Vagina (tissue), 2 donors: ENCODE data around the gene CHMP1A. TPM values are rescaled to one million over a fixed set of nuclear protein-coding genes. Genes with fewer than 3 reads are reported as not detected.

Experiments used
- DNase-seq, 2 donors: peaks; one replicate each; pipeline ENCODE4 v3.0.0-alpha.2; 2017; ENCODE audit errors: extremely low spot score in 2 of 2
- H3K27ac ChIP-seq: fragments of 200-600 bp; sonication (generic); one replicate; pipeline ENCODE4 v1.5.1; 2019
- H3K27me3 ChIP-seq: fragments of 200-600 bp; sonication (generic); one replicate; pipeline ENCODE4 v1.5.1; 2019
- H3K36me3 ChIP-seq, 2 donors: fragments of 200-600 bp; sonication (generic); one replicate each; pipeline ENCODE4 v1.5.1; 2017 to 2019
- H3K4me1 ChIP-seq: fragments of 200-600 bp; sonication (generic); one replicate; pipeline ENCODE4 v1.5.1; 2019
- H3K4me3 ChIP-seq, 2 donors: fragments of 200-600 bp; sonication (generic); 1 replicate in 1 of 2; 2 replicates in 1 of 2; pipeline ENCODE4 v1.5.1; 2016 to 2019
- H3K9me3 ChIP-seq: fragments of 200-600 bp; sonication (generic); one replicate; pipeline ENCODE4 v1.5.1; 2019
- CTCF ChIP-seq, 3 experiments: fragments of 450-650 bp in 2 of 3; fragments of 200-600 bp in 1 of 3; sonication (generic) in 1 of 3; IDR thresholded peaks; one replicate each; pipeline ENCODE4 v1.5.1; 2017 to 2019; ENCODE audit warnings: antibody characterized with exemption in 3 of 3, mild to moderate bottlenecking in 2 of 3, moderate library complexity in 2 of 3
- POLR2A ChIP-seq, 2 donors: fragments of 450-650 bp; IDR thresholded peaks; one replicate each; pipeline ENCODE4 v1.6.1; 2017; ENCODE audit warnings: antibody characterized with exemption in 2 of 2, mild to moderate bottlenecking in 2 of 2, moderate library complexity in 2 of 2
- POLR2AphosphoS5 ChIP-seq, 2 donors: sonication (generic); formaldehyde crosslinking; IDR thresholded peaks; one replicate each; pipeline ENCODE4 v1.9.0; 2017; ENCODE audit warnings: antibody characterized with exemption in 2 of 2, mild to moderate bottlenecking in 2 of 2, low read depth in 1 of 2; ENCODE audit not compliant: insufficient read depth in 1 of 2
- intact Hi-C: fragments of 100-400 bp; cut with DNase I; formaldehyde crosslinking; loops from one replicate; pipeline ENCODE4 v1.15.1; 2023
- total RNA-seq: library from RNA; depleted of rRNA; stranded (reverse); fragments of >200 nt; gene quantifications from one replicate; pipeline ENCODE4 v1.2.3, GENCODE V29; 2016

CHMP1A gene
- total RNA-seq, 1 donor from 2014 or later = 117 TPM

DNA sequence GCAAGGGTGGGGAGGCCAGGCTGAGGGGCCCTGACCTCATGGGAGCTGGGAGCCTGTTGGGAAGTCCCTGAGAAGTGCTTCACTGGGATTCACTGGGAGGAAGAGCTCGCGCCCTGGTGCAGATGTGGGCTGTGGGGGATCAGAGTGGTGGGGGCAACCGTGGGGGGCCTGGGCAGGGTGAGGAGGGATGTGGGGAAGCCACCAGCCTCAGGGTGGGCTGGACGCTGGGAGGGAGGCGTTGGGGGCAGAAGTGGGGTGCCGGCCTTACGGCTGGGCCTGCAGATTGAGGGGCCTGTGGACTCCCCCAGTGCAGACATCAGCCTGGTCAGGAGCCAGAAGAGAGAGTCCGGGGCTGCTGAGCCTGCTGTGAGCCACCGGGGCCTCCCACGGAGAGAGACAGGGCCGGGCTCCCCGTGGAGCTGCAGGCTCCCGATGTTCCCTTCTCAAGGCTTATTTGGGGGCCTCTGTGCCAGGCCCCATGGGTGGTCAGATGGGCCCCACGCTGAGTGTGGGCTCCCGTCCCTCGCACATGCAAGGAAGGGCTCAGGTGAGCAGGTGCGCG, 36.3 kb downstream of the CHMP1A start:
- Histone ChIP-seq H3K4me1 (no peaks in the 10 kb centered on the region), H3K27ac (no peak overlapping the region), H3K36me3 (no peaks in the 10 kb centered on the region), H3K27me3 (no peaks in the 10 kb centered on the region), H3K9me3 (no peaks in the 10 kb centered on the region), H3K4me3 (no peak overlapping the region)
- TF ChIP-seq POLR2A (IDR thresholded peaks at IDR 0.05) (no peak), CTCF (IDR thresholded peaks at IDR 0.05) (no peak), POLR2AphosphoS5 (IDR thresholded peaks at IDR 0.05; ENCODE audit: insufficient read depth in 1 of 2, low read depth in 1 of 2) (no peak)
- intact Hi-C loops = no loop called here
- no peak for DNase-seq

DNA sequence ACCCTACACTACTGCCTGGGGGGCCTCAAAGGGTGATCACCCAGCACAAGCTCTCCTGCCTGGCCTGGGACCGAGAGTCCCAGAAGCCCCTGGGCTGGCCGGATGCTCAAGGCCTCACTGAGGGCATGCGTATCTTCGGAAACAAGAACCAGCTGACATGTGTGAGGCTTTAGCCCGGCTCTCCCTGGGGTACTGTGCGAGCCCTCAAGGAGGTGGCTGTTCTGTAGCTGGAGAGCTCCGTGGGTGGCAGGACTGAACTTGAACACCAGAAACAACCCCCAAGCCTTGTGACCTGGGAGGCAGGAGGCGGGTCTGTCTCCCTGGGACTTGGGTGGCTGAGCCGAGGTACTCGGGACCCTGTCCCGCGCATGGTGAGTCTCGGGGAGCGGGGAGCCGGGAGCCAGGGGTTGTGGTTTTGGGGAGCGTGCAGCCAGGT, 37.1 kb downstream of the CHMP1A start:
- Histone ChIP-seq H3K36me3 (no peaks in the 10 kb centered on the region), H3K9me3 (no peaks in the 10 kb centered on the region), H3K27ac (no peak overlapping the region), H3K4me3 (no peak overlapping the region), H3K4me1 (no peaks in the 10 kb centered on the region), H3K27me3 (no peaks in the 10 kb centered on the region)
- TF ChIP-seq CTCF (IDR thresholded peaks at IDR 0.05) (no peak), POLR2AphosphoS5 (IDR thresholded peaks at IDR 0.05; ENCODE audit: insufficient read depth in 1 of 2, low read depth in 1 of 2) (no peak), POLR2A (IDR thresholded peaks at IDR 0.05) (no peak)
- DNase-seq = no peak
- intact Hi-C loops = no loop called here

GRCh38 chr16:89619840-89620239, 37.7 kb downstream of the CHMP1A start:
- no peaks in the 10 kb centered on the region for H3K4me1 ChIP-seq
- no peak overlapping the region for H3K27ac ChIP-seq
- no peak for DNase-seq
- no peaks in the 10 kb centered on the region for H3K9me3 ChIP-seq
- TF ChIP-seq POLR2AphosphoS5 (IDR thresholded peaks at IDR 0.05; ENCODE audit: insufficient read depth in 1 of 2, low read depth in 1 of 2) (no peak), POLR2A (IDR thresholded peaks at IDR 0.05) (no peak), CTCF (IDR thresholded peaks at IDR 0.05) (no peak)
- H3K36me3 ChIP-seq = no peaks in the 10 kb centered on the region
- H3K27me3 ChIP-seq = no peaks in the 10 kb centered on the region
- intact Hi-C loops = no loop called here
- H3K4me3 ChIP-seq = no peak overlapping the region

DNA sequence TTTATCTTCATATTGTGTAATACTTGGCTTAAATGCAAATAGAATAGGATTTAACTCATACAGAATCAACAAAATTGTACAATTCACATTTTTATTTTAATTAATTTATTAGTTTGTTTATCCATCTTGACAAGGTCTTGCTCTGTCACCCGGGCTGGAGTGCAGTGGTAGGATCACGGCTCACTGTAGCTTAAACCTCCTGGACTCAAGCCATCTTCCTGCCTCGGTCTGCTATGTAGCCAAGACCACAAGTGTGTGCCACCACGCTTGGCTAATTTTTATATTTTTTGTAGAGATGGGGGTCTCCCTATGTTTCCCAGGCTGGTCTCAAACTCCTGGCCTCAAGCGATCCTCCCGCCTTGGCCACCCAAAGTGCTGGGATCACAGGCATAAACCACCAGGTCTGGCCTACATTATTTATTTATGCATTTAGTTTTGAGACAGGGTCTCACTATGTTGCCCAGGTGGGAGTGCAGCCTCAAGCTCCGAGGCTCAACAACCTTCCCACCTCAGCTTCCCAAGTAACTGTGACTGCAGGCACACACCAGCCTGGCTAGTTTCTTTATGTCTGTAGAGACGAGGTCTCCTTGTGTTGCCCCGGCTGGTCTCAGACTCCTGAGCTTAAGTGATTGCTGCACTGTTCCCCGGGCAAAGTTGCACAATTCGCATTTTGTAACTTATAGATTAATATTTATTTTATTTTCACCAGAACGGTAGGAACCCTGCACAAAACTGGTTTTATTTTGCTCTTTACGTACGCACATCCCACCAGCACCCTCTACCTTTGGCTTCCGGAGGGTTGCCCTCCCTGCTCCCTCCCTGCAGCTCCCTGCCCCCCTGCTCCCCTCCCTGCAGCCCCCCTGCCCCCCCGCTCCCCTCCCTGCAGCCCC, 39.2 kb downstream of the CHMP1A start:
- no peak for TF ChIP-seq POLR2A (IDR thresholded peaks at IDR 0.05)
- TF ChIP-seq CTCF (IDR thresholded peaks at IDR 0.05) = no peak
- no peak for TF ChIP-seq POLR2AphosphoS5 (IDR thresholded peaks at IDR 0.05; ENCODE audit: insufficient read depth in 1 of 2, low read depth in 1 of 2)
- H3K27me3 ChIP-seq = no peaks in the 10 kb centered on the region

GRCh38 chr16:89617036-89617435, 40.5 kb downstream of the CHMP1A start:
- Histone ChIP-seq H3K4me3 (no peak overlapping the region), H3K36me3 (no peaks in the 10 kb centered on the region), H3K4me1 (no peaks in the 10 kb centered on the region), H3K27me3 (no peaks in the 10 kb centered on the region), H3K27ac (no peak overlapping the region), H3K9me3 (no peaks in the 10 kb centered on the region)
- no peak for TF ChIP-seq CTCF (IDR thresholded peaks at IDR 0.05)
- no peak for TF ChIP-seq POLR2A (IDR thresholded peaks at IDR 0.05)
- no peak for TF ChIP-seq POLR2AphosphoS5 (IDR thresholded peaks at IDR 0.05; ENCODE audit: insufficient read depth in 1 of 2, low read depth in 1 of 2)
- intact Hi-C loops = no loop called here
- DNase-seq = no peak

More for the DNA sequence above, 39.2 kb downstream of the CHMP1A start:
- DNase-seq = no peak
- H3K36me3 ChIP-seq = no peaks in the 10 kb centered on the region
- H3K4me3 ChIP-seq = no peak overlapping the region
- H3K9me3 ChIP-seq = no peaks in the 10 kb centered on the region
- H3K4me1 ChIP-seq = no peaks in the 10 kb centered on the region
- H3K27ac ChIP-seq = no peak overlapping the region
- intact Hi-C loops = no loop called here
